GM18526 (cell line): ENCODE measurements around the gene KLHDC10.

Source experiments
- POLR2A ChIP-seq: IDR thresholded peaks from 3 replicates; pipeline ENCODE4 v1.6.1; 2011; ENCODE audit not compliant: insufficient read length; ENCODE audit errors: extremely low read depth

KLHDC10 gene

GRCh38 chr7:130071701-130072622 lies 1.6 kb downstream of the KLHDC10 start:
- TF ChIP-seq POLR2A = no peak

- TF ChIP-seq POLR2A = no peak
Observed at GRCh38 chr7:130079846-130080394, 9.6 kb downstream of the KLHDC10 start.

GRCh38 chr7:130084037-130084875 lies 13.9 kb downstream of the KLHDC10 start:
- no peak for TF ChIP-seq POLR2A

DNA sequence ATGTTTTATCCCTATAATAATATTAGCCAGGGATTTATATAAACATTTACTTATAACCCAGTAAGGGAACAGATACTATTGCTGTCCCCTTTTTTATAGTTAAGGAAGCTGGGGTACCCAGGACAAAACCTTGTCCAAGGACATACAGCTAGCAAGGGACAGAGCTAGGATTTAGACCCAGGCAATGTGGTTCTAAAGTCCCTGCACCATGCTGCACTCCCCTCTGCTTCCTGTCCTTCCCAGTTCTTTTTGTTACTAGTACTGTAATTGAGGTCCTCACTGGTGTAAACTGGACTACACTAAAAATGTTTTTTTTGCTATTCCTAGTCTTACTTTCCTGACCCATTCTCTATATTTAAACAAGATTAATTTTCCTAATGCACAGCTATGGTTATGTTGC lies 16.6 kb downstream of the KLHDC10 start:
- TF ChIP-seq POLR2A = no peak

DNA sequence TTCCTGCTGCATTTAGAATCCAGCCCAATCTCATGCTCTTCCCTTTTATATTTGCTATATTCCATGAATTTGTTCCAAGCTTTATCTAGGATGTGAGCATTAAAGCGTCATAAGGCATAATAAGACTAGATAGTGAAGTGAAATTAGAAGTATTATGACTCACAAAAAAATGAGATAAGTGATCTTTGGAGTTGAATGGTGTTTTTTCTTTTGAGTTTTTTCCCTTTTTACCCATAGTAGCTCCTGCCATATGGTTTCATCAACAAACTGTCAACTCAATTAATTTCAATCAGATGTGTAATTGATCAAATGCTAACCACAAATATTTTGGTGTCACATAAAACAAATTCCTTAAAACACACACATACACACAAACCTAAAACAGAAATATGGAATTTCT lies 17.0 kb downstream of the KLHDC10 start:
- TF ChIP-seq POLR2A = no peak

DNA sequence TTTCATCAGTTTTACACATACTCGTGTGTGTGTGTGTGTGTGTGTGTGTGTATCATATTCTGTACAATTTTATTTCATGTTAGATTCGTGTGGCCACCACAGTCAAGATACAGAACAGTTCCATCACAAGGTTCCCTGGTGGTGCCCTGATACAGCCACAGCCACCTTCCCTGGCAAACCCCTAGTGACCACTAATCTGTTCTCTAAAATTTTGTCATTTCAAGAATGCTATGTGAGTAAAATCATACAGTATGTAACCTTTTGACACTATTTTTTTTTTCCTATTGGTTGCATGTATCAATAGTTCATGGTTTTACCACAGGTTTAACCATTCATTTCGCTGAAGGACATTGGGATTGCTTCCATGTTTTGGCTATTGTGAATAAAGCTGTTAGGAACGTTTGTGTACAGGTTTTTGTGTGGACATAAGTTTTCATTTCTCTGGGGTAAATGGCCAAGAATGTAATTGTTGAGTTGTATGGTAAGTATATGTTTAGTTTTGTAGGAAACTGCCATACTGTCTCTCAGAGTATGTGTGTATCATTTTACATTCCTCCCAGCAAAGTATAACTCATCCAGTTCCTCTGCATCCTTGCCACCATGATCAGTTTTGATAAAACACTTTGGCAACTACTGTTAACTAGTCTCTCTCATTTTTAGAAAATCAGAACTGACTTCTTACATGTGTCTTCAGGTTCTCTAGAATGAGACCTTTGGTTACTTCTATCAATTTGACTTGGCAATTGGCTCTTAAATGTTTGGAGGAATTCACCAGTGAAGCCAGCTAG lies 20.6 kb downstream of the KLHDC10 start:
- no peak for TF ChIP-seq POLR2A

DNA sequence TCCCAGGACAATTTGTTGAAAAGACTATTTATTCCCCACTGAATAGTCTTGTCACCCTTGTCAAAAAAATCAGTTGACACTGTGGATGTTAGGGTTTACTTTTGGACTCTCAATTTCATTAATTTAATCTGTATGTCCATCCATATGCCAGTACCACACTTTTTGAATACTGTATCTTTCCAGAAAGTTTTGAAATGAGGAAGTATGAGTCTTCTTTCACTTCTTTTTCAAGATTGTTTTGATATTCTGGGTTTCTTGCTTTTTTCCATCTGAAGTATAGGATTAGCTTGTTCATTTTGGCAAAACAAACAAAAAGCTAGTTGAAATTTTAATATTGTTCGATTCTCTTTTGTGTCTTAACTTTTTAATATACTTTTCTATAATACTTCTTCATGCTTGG lies 21.7 kb downstream of the KLHDC10 start:
- TF ChIP-seq POLR2A = no peak

DNA sequence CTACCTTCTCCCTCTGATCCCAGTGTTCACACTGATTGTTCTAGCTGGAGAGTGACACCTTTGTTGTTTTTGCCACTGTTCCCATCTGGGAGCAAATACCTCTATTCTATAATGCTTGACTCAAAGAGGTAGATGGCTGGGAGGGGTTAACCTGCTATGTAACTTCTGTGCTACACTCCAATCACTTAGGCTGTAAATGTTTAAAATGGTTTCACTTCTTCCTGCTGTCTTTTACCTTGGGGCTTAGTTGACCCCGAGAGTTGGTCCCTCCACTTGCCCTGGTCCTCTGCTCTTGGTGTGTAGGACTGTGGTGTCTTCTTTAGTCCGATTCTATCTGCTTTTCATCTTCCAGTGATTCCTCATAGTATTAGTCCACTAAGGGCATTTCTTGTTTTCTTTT lies 22.3 kb downstream of the KLHDC10 start:
- TF ChIP-seq POLR2A = no peak

GRCh38 chr7:130095812-130096211 lies 25.5 kb downstream of the KLHDC10 start:
- TF ChIP-seq POLR2A = no peak

- TF ChIP-seq POLR2A = no peak
Observed at GRCh38 chr7:130096243-130096827, 26.0 kb downstream of the KLHDC10 start.

- no peak for TF ChIP-seq POLR2A
Observed at GRCh38 chr7:130099331-130099730, 29.0 kb downstream of the KLHDC10 start.

GRCh38 chr7:130102588-130102987 lies 32.3 kb downstream of the KLHDC10 start:
- TF ChIP-seq POLR2A = no peak

DNA sequence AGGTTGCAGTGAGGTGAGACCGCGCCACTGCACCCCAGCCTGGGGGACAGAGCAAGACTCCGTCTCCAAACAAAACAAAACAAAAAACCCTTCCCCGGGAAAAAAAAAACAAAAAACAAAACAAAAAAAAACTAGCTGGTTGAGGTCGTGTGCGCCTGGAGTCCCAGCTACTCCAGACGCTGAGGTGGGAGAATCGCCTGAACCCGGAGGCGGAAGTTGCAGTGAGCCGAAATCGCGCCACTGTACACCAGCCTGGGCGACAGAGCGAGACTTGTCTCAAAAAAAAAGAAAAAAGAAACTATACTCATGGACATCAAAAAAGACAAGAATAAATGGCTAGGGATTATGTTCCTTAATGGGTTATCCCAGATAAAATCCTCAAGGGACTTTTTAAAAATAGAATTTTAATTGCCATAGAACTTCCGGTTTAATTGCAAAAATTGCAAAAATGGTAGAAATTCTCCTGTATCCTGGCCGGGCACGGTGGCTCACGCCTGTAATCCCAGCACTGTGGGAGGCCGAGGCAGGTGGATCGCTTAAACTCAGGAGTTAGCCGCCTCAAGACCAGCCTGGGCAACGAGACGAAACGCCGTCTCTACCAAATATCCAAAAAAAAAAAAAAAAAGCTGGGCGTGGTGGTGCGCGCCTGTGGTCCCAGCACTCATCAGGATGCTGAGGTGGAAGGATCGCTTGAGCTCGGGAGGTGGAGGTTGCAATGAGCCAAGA lies 37.8 kb downstream of the KLHDC10 start:
- no peak for TF ChIP-seq POLR2A

- TF ChIP-seq POLR2A = no peak
Observed at GRCh38 chr7:130108809-130109208, 38.5 kb downstream of the KLHDC10 start.
